WTC11 (cell line): Measurements from ENCODE around the gene STARD13. TPM values are rescaled to one million over a fixed set of nuclear protein-coding genes. Genes with fewer than 3 reads are reported as not detected.
A peak's percentile ranks its signal among the peaks of the same experiment; 100 is the strongest.

Experiments used
- ATAC-seq: fragments of 200-7000 bp; cut with Tn5 transposase; 2 replicates; pipeline ENCODE4 v1.10.0; 2021; ENCODE audit warnings: mild to moderate bottlenecking, moderate library complexity
- CTCF ChIA-PET: fragments of 300-600 bp; sonication (Branson Sonifier 250); formaldehyde crosslinking; loops from one replicate; lab custom pipeline; 2021; ENCODE audit warnings: antibody characterized with exemption; lab: Charles Lee
- POLR2A ChIA-PET: fragments of 350-600 bp; sonication (Branson Sonifier 250); formaldehyde crosslinking; loops from one replicate; lab custom pipeline; 2021; ENCODE audit warnings: antibody characterized with exemption; lab: Charles Lee
- DNase-seq: peaks from one replicate; pipeline ENCODE4 v3.0.0; 2021; ENCODE audit warnings: low spot score
- H3K27ac Mint-ChIP-seq: 2 replicates; pipeline ENCODE4 v1.8.0; 2021; ENCODE audit warnings: mixed read lengths
- H3K27me3 Mint-ChIP-seq: 2 replicates; pipeline ENCODE4 v1.8.0; 2021; ENCODE audit warnings: low read depth, mild to moderate bottlenecking, moderate library complexity, mixed read lengths
- H3K36me3 Mint-ChIP-seq: 2 replicates; pipeline ENCODE4 v1.8.0; 2021; ENCODE audit warnings: mixed read lengths
- H3K4me1 Mint-ChIP-seq: 2 replicates; pipeline ENCODE4 v1.8.0; 2022; ENCODE audit warnings: mixed read lengths
- H3K4me3 Mint-ChIP-seq: 2 replicates; pipeline ENCODE4 v1.8.0; 2021; ENCODE audit warnings: mild to moderate bottlenecking, moderate library complexity, mixed read lengths
- H3K9me3 Mint-ChIP-seq: 2 replicates; pipeline ENCODE4 v1.8.0; 2021; ENCODE audit warnings: mixed read lengths
- CREB1 ChIP-seq: sonication (generic); formaldehyde crosslinking; IDR thresholded peaks from 2 replicates; pipeline ENCODE4 v1.8.0; 2023; ENCODE audit warnings: mild to moderate bottlenecking, missing genetic modification reagents
- CREM ChIP-seq: sonication (generic); formaldehyde crosslinking; IDR thresholded peaks from 2 replicates; pipeline ENCODE4 v1.8.1; 2022; ENCODE audit warnings: mild to moderate bottlenecking, missing genetic modification reagents, moderate library complexity
- EMX1 ChIP-seq: fragments of 250-450 bp; sonication (Bioruptor Pico); IDR thresholded peaks from 2 replicates; pipeline ENCODE4 v1.8.0; 2021; ENCODE audit warnings: mild to moderate bottlenecking
- ESRRA ChIP-seq: sonication (generic); formaldehyde crosslinking; IDR thresholded peaks from 2 replicates; pipeline ENCODE4 v1.8.1; 2022; ENCODE audit warnings: mild to moderate bottlenecking, missing genetic modification reagents, borderline replicate concordance
- GTF2I ChIP-seq: fragments of 250-450 bp; sonication (Bioruptor Pico); conservative IDR thresholded peaks from 2 replicates; pipeline ENCODE4 v1.4.0; 2021; ENCODE audit warnings: mild to moderate bottlenecking
- MYBL2 ChIP-seq: sonication (generic); formaldehyde crosslinking; IDR thresholded peaks from 2 replicates; pipeline ENCODE4 v1.8.1; 2023; ENCODE audit warnings: mild to moderate bottlenecking, moderate library complexity, missing genetic modification reagents
- NFE2L1 ChIP-seq: sonication (generic); formaldehyde crosslinking; IDR thresholded peaks from 2 replicates; pipeline ENCODE4 v1.8.1; 2023; ENCODE audit warnings: missing genetic modification reagents
- NR1H2 ChIP-seq: sonication (generic); formaldehyde crosslinking; IDR thresholded peaks from 2 replicates; pipeline ENCODE4 v1.9.0; 2021; ENCODE audit warnings: mild to moderate bottlenecking, moderate library complexity, missing genetic modification reagents
- NR3C1 ChIP-seq: sonication (generic); formaldehyde crosslinking; conservative IDR thresholded peaks from 2 replicates; pipeline ENCODE4 v1.8.1; 2023; ENCODE audit warnings: low read depth, mild to moderate bottlenecking, missing genetic modification reagents
- OVOL2 ChIP-seq: fragments of 250-450 bp; sonication (Bioruptor Pico); IDR thresholded peaks from 2 replicates; pipeline ENCODE4 v1.9.0; 2021; ENCODE audit warnings: mild to moderate bottlenecking, borderline replicate concordance
- PREB ChIP-seq: sonication (generic); formaldehyde crosslinking; IDR thresholded peaks from 2 replicates; pipeline ENCODE4 v1.8.1; 2022; ENCODE audit warnings: mild to moderate bottlenecking, missing genetic modification reagents, moderate library complexity, borderline replicate concordance
- TEAD1 ChIP-seq: sonication (generic); formaldehyde crosslinking; IDR thresholded peaks from 2 replicates; pipeline ENCODE4 v1.8.0; 2022; ENCODE audit warnings: mild to moderate bottlenecking, missing genetic modification reagents
- TP53 ChIP-seq: sonication (generic); formaldehyde crosslinking; IDR thresholded peaks from 2 replicates; pipeline ENCODE4 v1.8.1; 2023; ENCODE audit warnings: mild to moderate bottlenecking, missing genetic modification reagents
- ZNF263 ChIP-seq: sonication (generic); formaldehyde crosslinking; IDR thresholded peaks from 2 replicates; pipeline ENCODE4 v1.8.1; 2022; ENCODE audit warnings: low read depth, mild to moderate bottlenecking, moderate library complexity, missing genetic modification reagents
- ZNF281 ChIP-seq: sonication (generic); formaldehyde crosslinking; IDR thresholded peaks from 2 replicates; pipeline ENCODE4 v1.8.0; 2023; ENCODE audit warnings: mild to moderate bottlenecking, missing genetic modification reagents
- ZNF317 ChIP-seq: sonication (generic); formaldehyde crosslinking; IDR thresholded peaks from 2 replicates; pipeline ENCODE4 v1.8.1; 2023; ENCODE audit warnings: low read depth, mild to moderate bottlenecking, moderate library complexity, missing genetic modification reagents, borderline replicate concordance
- ZNF416 ChIP-seq: fragments of 250-450 bp; sonication (Bioruptor Pico); IDR thresholded peaks from 2 replicates; pipeline ENCODE4 v1.9.0; 2021; ENCODE audit warnings: mild to moderate bottlenecking, inconsistent platforms
- ZNF425 ChIP-seq: fragments of 250-450 bp; sonication (Bioruptor Pico); conservative IDR thresholded peaks from 2 replicates; pipeline ENCODE4 v1.9.0; 2021; ENCODE audit warnings: mild to moderate bottlenecking
- ZNF512 ChIP-seq: sonication (generic); formaldehyde crosslinking; IDR thresholded peaks from 2 replicates; pipeline ENCODE4 v1.8.1; 2022; ENCODE audit warnings: missing genetic modification reagents, borderline replicate concordance
- total RNA-seq: library from RNA; stranded (reverse); gene quantifications from 3 replicates; pipeline ENCODE4 v1.2.3, GENCODE V29; 2021

The STARD13 gene
- total RNA-seq, 1 experiment from 2014 or later, result 4.4 TPM

- Mint-ChIP-seq H3K4me1 (peaks cover 7% of the 10 kb centered on the region), H3K9me3 (no peaks in the 10 kb centered on the region), H3K36me3 (no peaks in the 10 kb centered on the region), H3K27ac (no peak overlapping the region)
- ChIA-PET POLR2A (no interaction called here), CTCF (no interaction called here)
- ATAC-seq, result no peak
- no peak for TF ChIP-seq EMX1
- no peak for TF ChIP-seq PREB
- TF ChIP-seq NR3C1 (CRISPR knock-in tag), result no peak
- TF ChIP-seq, all 79 proteins: peak for 0
- Mint-ChIP-seq H3K27me3 (no peaks in the 10 kb centered on the region), H3K4me3 (no peak overlapping the region)
- DNase-seq, result no peak
Observed at GRCh38 chr13:33154911-33155310, 130.6 kb downstream of the STARD13 start.

- TF ChIP-seq GTF2I (CRISPR knock-in tag) (no peak), OVOL2 (no peak), MYBL2 (no peak)
- no peaks in the 10 kb centered on the region for H3K9me3 Mint-ChIP-seq
- ChIA-PET CTCF (no interaction called here), POLR2A (no interaction called here)
- no peak overlapping the region for H3K27ac Mint-ChIP-seq
- DNase-seq (no peak), ATAC-seq (peak; percentile 56)
- peaks cover 7% of the 10 kb centered on the region for H3K4me1 Mint-ChIP-seq
- no peak overlapping the region for H3K4me3 Mint-ChIP-seq
- no peaks in the 10 kb centered on the region for H3K36me3 Mint-ChIP-seq
- H3K27me3 Mint-ChIP-seq, result no peaks in the 10 kb centered on the region
Observed at GRCh38 chr13:33153421-33154404, 131.8 kb downstream of the STARD13 start.

- no peak overlapping the region for H3K27ac Mint-ChIP-seq
- no peaks in the 10 kb centered on the region for H3K27me3 Mint-ChIP-seq
- ChIA-PET CTCF (interaction anchor here (1.0 kb wide), 1 partner anchor 62 kb away, joined by 3 read pairs; no protein-coding TSS in a partner anchor), POLR2A (no interaction called here)
- TF ChIP-seq NR1H2 (CRISPR knock-in tag), result no peak
- no peak for DNase-seq
- no peak overlapping the region for H3K4me3 Mint-ChIP-seq
- no peaks in the 10 kb centered on the region for H3K36me3 Mint-ChIP-seq
- no peak for ATAC-seq
- H3K4me1 Mint-ChIP-seq, result peaks cover 5% of the 10 kb centered on the region
- no peaks in the 10 kb centered on the region for H3K9me3 Mint-ChIP-seq
Observed at GRCh38 chr13:33152389-33152788, 133.2 kb downstream of the STARD13 start.

GRCh38 chr13:33150662-33151061 is 134.9 kb downstream of the STARD13 start:
- no peak for ATAC-seq
- no peaks in the 10 kb centered on the region for H3K36me3 Mint-ChIP-seq
- no peaks in the 10 kb centered on the region for H3K27me3 Mint-ChIP-seq
- H3K4me3 Mint-ChIP-seq, result no peak overlapping the region
- POLR2A ChIA-PET, result no interaction called here
- peaks cover 5% of the 10 kb centered on the region for H3K4me1 Mint-ChIP-seq
- H3K9me3 Mint-ChIP-seq, result no peaks in the 10 kb centered on the region
- CTCF ChIA-PET, result no interaction called here
- DNase-seq, result no peak
- H3K27ac Mint-ChIP-seq, result no peak overlapping the region
- TF ChIP-seq TEAD1 (CRISPR knock-in tag) (no peak), ZNF416 (CRISPR knock-in tag) (no peak), TP53 (CRISPR knock-in tag) (no peak), ZNF512 (no peak), ZNF263 (CRISPR knock-in tag) (no peak)

GRCh38 chr13:33150126-33150525 is 135.4 kb downstream of the STARD13 start:
- no peaks in the 10 kb centered on the region for H3K27me3 Mint-ChIP-seq
- no peaks in the 10 kb centered on the region for H3K36me3 Mint-ChIP-seq
- H3K4me1 Mint-ChIP-seq, result peaks cover 3% of the 10 kb centered on the region
- H3K27ac Mint-ChIP-seq, result no peak overlapping the region
- ChIA-PET CTCF (no interaction called here), POLR2A (no interaction called here)
- H3K4me3 Mint-ChIP-seq, result no peak overlapping the region
- no peaks in the 10 kb centered on the region for H3K9me3 Mint-ChIP-seq
- ATAC-seq (no peak), DNase-seq (no peak)
- TF ChIP-seq NFE2L1 (CRISPR knock-in tag), result no peak
- no peak for TF ChIP-seq ZNF281 (CRISPR knock-in tag)
- no peak for TF ChIP-seq CREM (CRISPR knock-in tag)
- TF ChIP-seq EMX1, result no peak
- no peak for TF ChIP-seq ESRRA (CRISPR knock-in tag)
- no peak for TF ChIP-seq ZNF317 (CRISPR knock-in tag)
- TF ChIP-seq ZNF425 (CRISPR knock-in tag), result no peak
- no peak for TF ChIP-seq CREB1 (CRISPR knock-in tag)
